Left ventricle myocardium superior (tissue), 1 donor: ENCODE measurements around the gene MMP3. TPM values are rescaled to one million over a fixed set of nuclear protein-coding genes. Genes with fewer than 3 reads are reported as not detected.
A peak's percentile ranks its signal among the peaks of the same experiment; 100 is the strongest.

Experiments used
- ATAC-seq: fragments of 200-7000 bp; cut with Tn5 transposase; one replicate; pipeline ENCODE4 v1.9.1; 2020; ENCODE audit warnings: mild to moderate bottlenecking, moderate library complexity
- DNase-seq: peaks from one replicate; pipeline ENCODE4 v3.0.0-alpha.2; 2020
- intact Hi-C: fragments of 100-400 bp; cut with micrococcal nuclease; formaldehyde crosslinking; loops from one replicate; pipeline ENCODE4 v1.11.0; 2022
- total RNA-seq: library from RNA; stranded (reverse); fragmentation: NEBNext Ultra II Directional; extraction: Animal tissue kit (Norgen Biotek cat#: 25700); gene quantifications from one replicate; pipeline ENCODE4 v1.2.1, GENCODE V29; 2021
- donor health status: DM: no; HTN: yes; CAD: no; lungs with severe emphysema.

The MMP3 gene
- total RNA-seq, 1 donor from 2014 or later: not detected

- no peak for ATAC-seq
- intact Hi-C loops: no loop called here
- DNase-seq: no peak
These were observed 7.0 kb downstream of the MMP3 start for GRCh38 chr11:102836290-102836875.

GRCh38 chr11:102833731-102834130, 9.7 kb downstream of the MMP3 start:
- no peak for ATAC-seq
- DNase-seq: no peak
- intact Hi-C loops: no loop called here

GRCh38 chr11:102832612-102833011, 10.8 kb downstream of the MMP3 start:
- intact Hi-C loops: no loop called here
- ATAC-seq (no peak), DNase-seq (no peak)

GRCh38 chr11:102831489-102832440, 11.6 kb downstream of the MMP3 start:
- no peak for ATAC-seq
- intact Hi-C loops: no loop called here
- DNase-seq: peak; percentile 54

GRCh38 chr11:102831128-102831488, 12.3 kb downstream of the MMP3 start:
- DNase-seq (no peak), ATAC-seq (no peak)
- intact Hi-C loops: no loop called here

- no peak for ATAC-seq
- intact Hi-C loops: no loop called here
- DNase-seq: no peak
These were observed 13.2 kb downstream of the MMP3 start for GRCh38 chr11:102830001-102830727.

- ATAC-seq: no peak
- intact Hi-C loops: no loop called here
These were observed 14.0 kb downstream of the MMP3 start for GRCh38 chr11:102829316-102830000.

GRCh38 chr11:102824556-102824955, 18.9 kb downstream of the MMP3 start:
- DNase-seq (no peak), ATAC-seq (no peak)
- intact Hi-C loops: no loop called here

More at GRCh38 chr11:102829316-102830000, 14.0 kb downstream of the MMP3 start:
- DNase-seq: no peak

GRCh38 chr11:102819491-102819890, 23.9 kb downstream of the MMP3 start:
- no peak for ATAC-seq
- DNase-seq: no peak
- intact Hi-C loops: no loop called here

GRCh38 chr11:102813484-102813883, 29.9 kb downstream of the MMP3 start:
- intact Hi-C loops: no loop called here
- DNase-seq (no peak), ATAC-seq (no peak)

GRCh38 chr11:102812188-102812587, 31.2 kb downstream of the MMP3 start:
- ATAC-seq: no peak
- intact Hi-C loops: no loop called here
- no peak for DNase-seq

- ATAC-seq: no peak
- intact Hi-C loops: no loop called here
- DNase-seq: no peak
These were observed 32.3 kb downstream of the MMP3 start for GRCh38 chr11:102810950-102811660.

GRCh38 chr11:102809971-102810370, 33.4 kb downstream of the MMP3 start:
- DNase-seq: no peak
- no peak for ATAC-seq

GRCh38 chr11:102807921-102808320, 35.5 kb downstream of the MMP3 start:
- intact Hi-C loops: no loop called here
- DNase-seq (no peak), ATAC-seq (no peak)

More at GRCh38 chr11:102809971-102810370, 33.4 kb downstream of the MMP3 start:
- intact Hi-C loops: no loop called here

GRCh38 chr11:102806296-102806695, 37.1 kb downstream of the MMP3 start:
- intact Hi-C loops: no loop called here

GRCh38 chr11:102802341-102802740, 41.1 kb downstream of the MMP3 start:
- DNase-seq: no peak
- intact Hi-C loops: no loop called here
- no peak for ATAC-seq

More at GRCh38 chr11:102806296-102806695, 37.1 kb downstream of the MMP3 start:
- DNase-seq: no peak
- no peak for ATAC-seq

GRCh38 chr11:102800767-102801166, 42.6 kb downstream of the MMP3 start:
- ATAC-seq (no peak), DNase-seq (no peak)
- intact Hi-C loops: no loop called here

- DNase-seq (no peak), ATAC-seq (peak; percentile 46)
- intact Hi-C loops: no loop called here
These were observed 43.6 kb downstream of the MMP3 start for GRCh38 chr11:102799681-102800340.
